ENCODE data around the gene ADAM12.
"Not testable (repeated sequence)": the region's sequence is repeated elsewhere in the genome, so short reads cannot be mapped to it uniquely, and the experiment has no call there.

ADAM12 gene

GRCh38 chr10:126263006-126263676 lies 125.1 kb downstream of the ADAM12 start:
- no peak for DNase-seq (ENCODE audit: low read depth in 2 of 2)

GRCh38 chr10:126262233-126262838 lies 125.9 kb downstream of the ADAM12 start:
- DNase-seq (ENCODE audit: low read depth in 2 of 2): no peak

GRCh38 chr10:126259760-126260479 lies 128.4 kb downstream of the ADAM12 start:
- DNase-seq (ENCODE audit: low read depth in 2 of 2): no peak

GRCh38 chr10:126256864-126257263 lies 131.4 kb downstream of the ADAM12 start:
- no peak for DNase-seq (ENCODE audit: low read depth in 2 of 2)

GRCh38 chr10:126255313-126255712 lies 133.0 kb downstream of the ADAM12 start:
- no peak for DNase-seq (ENCODE audit: low read depth in 2 of 2)

GRCh38 chr10:126253611-126253998 lies 134.7 kb downstream of the ADAM12 start:
- DNase-seq (ENCODE audit: low read depth in 2 of 2): no peak

- DNase-seq (ENCODE audit: low read depth in 2 of 2): no peak
These were observed 135.2 kb downstream of the ADAM12 start for GRCh38 chr10:126252884-126253610.

- no peak for DNase-seq (ENCODE audit: low read depth in 2 of 2)
These were observed 136.4 kb downstream of the ADAM12 start for GRCh38 chr10:126251778-126252407.

GRCh38 chr10:126250527-126251310 lies 137.6 kb downstream of the ADAM12 start:
- DNase-seq (ENCODE audit: low read depth in 2 of 2): no peak

- no peak for DNase-seq (ENCODE audit: low read depth in 2 of 2)
These were observed 138.2 kb downstream of the ADAM12 start for GRCh38 chr10:126250045-126250444.

GRCh38 chr10:126247446-126247975 lies 140.8 kb downstream of the ADAM12 start:
- DNase-seq (ENCODE audit: low read depth in 2 of 2): no peak

- DNase-seq (ENCODE audit: low read depth in 2 of 2): not testable (repeated sequence)
These were observed 141.9 kb downstream of the ADAM12 start for GRCh38 chr10:126246396-126246795.

- no peak for DNase-seq (ENCODE audit: low read depth in 2 of 2)
These were observed 142.8 kb downstream of the ADAM12 start for GRCh38 chr10:126245501-126245900.

- no peak for DNase-seq (ENCODE audit: low read depth in 2 of 2)
These were observed 144.3 kb downstream of the ADAM12 start for GRCh38 chr10:126243971-126244370.

GRCh38 chr10:126243306-126243705 lies 145.0 kb downstream of the ADAM12 start:
- no peak for DNase-seq (ENCODE audit: low read depth in 2 of 2)

GRCh38 chr10:126242397-126243260 lies 145.6 kb downstream of the ADAM12 start:
- no peak for DNase-seq (ENCODE audit: low read depth in 2 of 2)

- DNase-seq (ENCODE audit: low read depth in 2 of 2): no peak
These were observed 147.8 kb downstream of the ADAM12 start for GRCh38 chr10:126240483-126240882.

GRCh38 chr10:126239844-126240243 lies 148.4 kb downstream of the ADAM12 start:
- DNase-seq (ENCODE audit: low read depth in 2 of 2): no peak

GRCh38 chr10:126235979-126236851 lies 152.1 kb downstream of the ADAM12 start:
- no peak for DNase-seq (ENCODE audit: low read depth in 2 of 2)

Data from stimulated activated CD8-positive, alpha-beta memory T cell treated with anti-CD3 and anti-CD28 coated beads, Interleukin-2, amount 100 ng/mL, for 1 hour (primary cell).